Activated B cell treated with CpG ODN at 0.5 μM for 24 hours (primary cell): ENCODE measurements around the gene TENT4A. TPM values are rescaled to one million over a fixed set of nuclear protein-coding genes. Genes with fewer than 3 reads are reported as not detected.

ENCODE experiments used
- ATAC-seq: fragments of 200-7000 bp; cut with Tn5 transposase; one replicate; pipeline ENCODE4 v1.10.0; 2021; ENCODE audit warnings: low read depth, mild to moderate bottlenecking, moderate library complexity
- CTCF ChIA-PET: fragments of 350-600 bp; sonication (Branson Sonifier 250); formaldehyde crosslinking; loops from one replicate; lab custom pipeline; 2021; ENCODE audit warnings: antibody characterized with exemption; lab: Charles Lee
- POLR2A ChIA-PET: fragments of 350-600 bp; sonication (Branson Sonifier 250); formaldehyde crosslinking; loops from one replicate; lab custom pipeline; 2021; ENCODE audit warnings: antibody characterized with exemption; lab: Charles Lee
- DNase-seq: peaks from one replicate; pipeline ENCODE4 v3.0.0; 2022
- H3K27ac Mint-ChIP-seq: one replicate; pipeline ENCODE4 v1.8.0; 2020; ENCODE audit warnings: mixed read lengths
- H3K27me3 Mint-ChIP-seq: one replicate; pipeline ENCODE4 v1.8.0; 2021; ENCODE audit warnings: mixed read lengths
- H3K36me3 Mint-ChIP-seq: one replicate; pipeline ENCODE4 v1.8.0; 2021; ENCODE audit warnings: low read depth, mixed read lengths
- H3K4me1 Mint-ChIP-seq: one replicate; pipeline ENCODE4 v1.8.0; 2021; ENCODE audit warnings: mixed read lengths
- H3K4me3 Mint-ChIP-seq: one replicate; pipeline ENCODE4 v1.8.0; 2020; ENCODE audit warnings: mild to moderate bottlenecking, mixed read lengths
- H3K9me3 Mint-ChIP-seq: one replicate; pipeline ENCODE4 v1.8.0; 2020; ENCODE audit warnings: mixed read lengths
- intact Hi-C: fragments of 100-400 bp; cut with micrococcal nuclease; formaldehyde crosslinking; loops from one replicate; pipeline ENCODE4 v1.15.1; 2024
- total RNA-seq: library from RNA; stranded (reverse); gene quantifications from 2 replicates; pipeline ENCODE4 v1.2.3, GENCODE V29; 2022
- TF ChIP-seq, protein P1 (sequence below): fragments of 200-600 bp; IDR thresholded peaks from one replicate; pipeline ENCODE4 v1.8.0; 2022; ENCODE audit warnings: antibody characterized with exemption, mild to moderate bottlenecking

Gene TENT4A
- total RNA-seq, 1 donor from 2014 or later = 51.2 TPM

DNA sequence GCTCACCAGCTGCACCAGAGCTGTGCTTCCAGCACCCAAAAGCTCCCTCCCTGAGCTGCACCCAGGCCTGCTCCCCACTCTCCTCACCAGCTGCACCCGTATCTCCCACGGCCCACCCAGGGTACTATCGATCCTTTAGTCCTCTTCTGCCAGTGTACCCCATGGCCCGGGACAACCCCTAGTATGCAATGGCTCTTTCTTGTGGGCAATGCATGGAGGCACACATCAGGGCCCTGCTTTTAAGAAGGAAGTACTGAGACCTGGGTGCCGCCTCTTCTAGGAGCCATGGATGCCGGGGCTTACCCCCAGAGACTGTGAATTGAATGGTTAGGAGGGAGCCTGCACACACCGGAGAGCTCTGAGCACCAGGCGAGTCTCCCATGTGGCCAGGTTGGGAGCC lies 49.5 kb downstream of the TENT4A start:
- Mint-ChIP-seq H3K27ac (no peak overlapping the region), H3K4me1 (no peaks in the 10 kb centered on the region), H3K27me3 (peaks cover 3% of the 10 kb centered on the region), H3K4me3 (no peak overlapping the region), H3K36me3 (peaks cover 14% of the 10 kb centered on the region), H3K9me3 (no peaks in the 10 kb centered on the region)
- no peak for ATAC-seq
- DNase-seq = no peak
- ChIA-PET CTCF (no interaction called here), POLR2A (no interaction called here)
- TF ChIP-seq, protein P1, sequence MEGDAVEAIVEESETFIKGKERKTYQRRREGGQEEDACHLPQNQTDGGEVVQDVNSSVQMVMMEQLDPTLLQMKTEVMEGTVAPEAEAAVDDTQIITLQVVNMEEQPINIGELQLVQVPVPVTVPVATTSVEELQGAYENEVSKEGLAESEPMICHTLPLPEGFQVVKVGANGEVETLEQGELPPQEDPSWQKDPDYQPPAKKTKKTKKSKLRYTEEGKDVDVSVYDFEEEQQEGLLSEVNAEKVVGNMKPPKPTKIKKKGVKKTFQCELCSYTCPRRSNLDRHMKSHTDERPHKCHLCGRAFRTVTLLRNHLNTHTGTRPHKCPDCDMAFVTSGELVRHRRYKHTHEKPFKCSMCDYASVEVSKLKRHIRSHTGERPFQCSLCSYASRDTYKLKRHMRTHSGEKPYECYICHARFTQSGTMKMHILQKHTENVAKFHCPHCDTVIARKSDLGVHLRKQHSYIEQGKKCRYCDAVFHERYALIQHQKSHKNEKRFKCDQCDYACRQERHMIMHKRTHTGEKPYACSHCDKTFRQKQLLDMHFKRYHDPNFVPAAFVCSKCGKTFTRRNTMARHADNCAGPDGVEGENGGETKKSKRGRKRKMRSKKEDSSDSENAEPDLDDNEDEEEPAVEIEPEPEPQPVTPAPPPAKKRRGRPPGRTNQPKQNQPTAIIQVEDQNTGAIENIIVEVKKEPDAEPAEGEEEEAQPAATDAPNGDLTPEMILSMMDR = no peak
- intact Hi-C loops = no loop called here

DNA sequence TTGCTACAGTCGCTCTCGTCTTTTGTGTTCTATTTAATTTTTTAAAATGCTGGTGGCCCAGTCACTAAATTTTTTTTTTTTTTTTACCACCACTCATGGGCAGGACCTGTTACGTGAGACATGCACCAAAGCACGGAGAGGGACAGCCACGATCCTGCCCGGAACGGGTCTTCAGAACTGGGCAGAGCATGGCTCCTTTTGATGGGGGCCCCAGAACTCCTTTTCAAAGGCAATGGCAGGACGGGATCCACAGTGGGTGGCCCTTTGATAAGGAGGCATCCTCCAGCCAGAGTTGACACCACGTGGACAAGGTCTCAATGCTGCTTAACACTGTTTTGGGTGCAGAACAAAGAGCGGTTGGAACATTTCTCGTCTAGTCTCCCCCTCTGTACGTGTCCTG lies 50.0 kb downstream of the TENT4A start:
- no peak for ATAC-seq
- H3K27ac Mint-ChIP-seq = no peak overlapping the region
- ChIA-PET CTCF (no interaction called here), POLR2A (no interaction called here)
- H3K4me3 Mint-ChIP-seq = no peak overlapping the region
- intact Hi-C loops = no loop called here
- TF ChIP-seq, protein P1 = no peak
- no peaks in the 10 kb centered on the region for H3K9me3 Mint-ChIP-seq
- peaks cover 3% of the 10 kb centered on the region for H3K27me3 Mint-ChIP-seq
- H3K4me1 Mint-ChIP-seq = no peaks in the 10 kb centered on the region
- H3K36me3 Mint-ChIP-seq = peaks cover 9% of the 10 kb centered on the region
- no peak for DNase-seq

DNA sequence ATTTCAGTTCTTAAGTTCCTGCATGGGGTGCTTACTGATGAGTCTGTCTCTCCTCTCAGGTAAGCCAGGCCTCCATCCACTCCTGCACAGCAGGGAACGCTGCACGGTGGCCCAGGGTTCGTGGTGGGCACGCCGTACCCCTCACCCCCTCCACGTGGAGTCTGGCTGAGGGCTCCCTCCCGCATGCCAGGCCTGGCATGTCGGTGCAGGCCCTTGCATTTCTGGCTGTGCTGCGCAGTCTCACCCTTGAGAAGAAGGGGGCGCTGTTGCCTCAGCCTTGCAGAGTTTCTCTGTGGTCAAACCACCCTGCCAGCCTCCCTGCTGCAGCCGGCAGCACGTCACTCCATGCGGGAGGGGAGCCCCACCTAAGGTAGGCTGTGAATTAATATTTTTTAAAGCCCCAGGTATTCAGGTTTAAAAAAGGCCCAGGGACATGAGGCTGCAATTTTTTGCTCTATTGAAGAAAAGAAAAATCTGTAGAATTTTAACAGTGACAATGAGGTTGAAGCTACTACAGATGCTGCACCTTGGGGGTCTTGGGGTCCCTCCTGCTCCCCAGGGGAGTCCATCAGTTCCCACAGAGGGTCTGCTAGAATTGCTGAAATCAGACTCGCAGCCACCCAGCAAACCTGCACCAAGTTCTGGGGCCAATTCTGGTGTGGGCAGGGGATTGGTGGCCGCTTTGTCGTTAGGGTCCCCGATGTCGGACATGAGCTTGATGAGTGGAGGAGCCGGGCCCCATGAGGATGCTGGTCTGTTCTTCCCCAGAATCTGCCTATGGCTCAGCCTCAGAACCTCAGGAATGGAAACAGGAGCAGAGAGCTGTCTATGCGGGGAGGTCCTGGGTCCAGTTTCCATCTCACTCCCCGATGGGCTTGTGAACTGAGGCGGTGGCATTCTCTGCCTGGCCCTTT lies 52.6 kb downstream of the TENT4A start:
- ChIA-PET POLR2A (no interaction called here), CTCF (no interaction called here)
- Mint-ChIP-seq H3K27ac (no peak overlapping the region), H3K36me3 (no peaks in the 10 kb centered on the region), H3K27me3 (peaks cover 3% of the 10 kb centered on the region), H3K4me3 (no peak overlapping the region), H3K4me1 (no peaks in the 10 kb centered on the region), H3K9me3 (no peaks in the 10 kb centered on the region)
- intact Hi-C loops = loop anchor here (2.0 kb wide), 1 partner anchor 1051 kb away; no protein-coding TSS in a partner anchor
- TF ChIP-seq, protein P1 = no peak
- ATAC-seq (peak; percentile 47), DNase-seq (no peak)

DNA sequence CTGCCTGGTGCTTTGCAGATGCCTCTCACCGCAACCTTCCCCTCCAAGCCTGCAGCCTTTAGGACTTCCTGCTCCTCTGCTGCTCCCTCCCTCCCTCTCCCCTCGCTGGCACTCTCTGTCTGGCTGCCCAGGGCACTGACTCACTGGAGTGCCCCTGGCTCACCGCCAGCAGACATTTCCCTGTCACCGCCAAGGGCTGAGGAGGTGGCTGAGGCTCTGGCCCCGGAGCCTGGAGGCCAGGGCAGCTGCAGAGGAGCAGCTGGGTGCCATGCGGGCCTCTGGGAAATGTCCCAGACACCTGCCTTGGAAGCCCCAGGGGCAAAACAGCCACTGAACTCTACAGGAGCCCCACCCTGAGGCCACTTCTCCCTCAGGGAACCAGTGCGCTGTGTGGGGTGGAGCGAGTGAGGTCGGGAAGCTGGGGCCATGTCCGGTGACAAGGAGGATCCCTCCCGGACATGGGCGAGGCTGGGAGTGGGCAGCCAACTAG lies 53.4 kb downstream of the TENT4A start:
- H3K9me3 Mint-ChIP-seq = no peaks in the 10 kb centered on the region
- intact Hi-C loops = no loop called here
- CTCF ChIA-PET = no interaction called here
- POLR2A ChIA-PET = interaction anchor here (0.6 kb wide), 1 partner anchor 388 kb away, joined by 4 read pairs; the partner anchor contains the start of gene MED10
- no peak overlapping the region for H3K27ac Mint-ChIP-seq
- H3K4me3 Mint-ChIP-seq = no peak overlapping the region
- H3K36me3 Mint-ChIP-seq = no peaks in the 10 kb centered on the region
- peaks cover 3% of the 10 kb centered on the region for H3K27me3 Mint-ChIP-seq
- TF ChIP-seq, protein P1 = no peak
- DNase-seq (no peak), ATAC-seq (peak; percentile 67)
- no peaks in the 10 kb centered on the region for H3K4me1 Mint-ChIP-seq

DNA sequence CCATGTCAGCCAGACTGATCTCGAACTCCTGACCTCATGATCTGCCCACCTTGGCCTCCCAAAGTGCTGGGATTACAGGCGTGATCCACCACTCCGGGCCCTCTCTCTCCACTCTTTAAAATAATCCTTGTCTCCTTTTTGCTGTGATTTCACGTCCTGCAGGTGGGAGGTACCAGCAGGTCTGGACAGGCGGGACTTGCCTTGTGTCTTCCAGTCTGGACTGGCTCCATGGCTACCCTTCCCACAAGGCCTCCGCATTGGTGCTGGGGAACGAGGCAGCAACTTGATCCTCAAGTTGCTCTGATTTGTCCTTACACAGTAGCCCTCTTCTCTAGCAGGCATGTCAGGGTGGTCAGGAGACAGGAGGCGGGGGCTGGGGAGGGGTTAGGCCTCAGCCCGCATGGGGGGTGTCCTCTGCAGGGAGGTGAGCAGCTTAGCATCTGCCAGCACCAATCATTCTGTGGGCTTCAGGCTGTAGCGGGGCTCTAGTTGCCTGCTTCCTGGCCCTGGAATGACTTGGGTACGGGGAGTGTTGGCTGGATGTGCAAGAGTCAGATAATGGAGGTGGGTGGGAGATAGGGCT lies 54.3 kb downstream of the TENT4A start:
- Mint-ChIP-seq H3K9me3 (no peaks in the 10 kb centered on the region), H3K4me3 (no peak overlapping the region), H3K4me1 (no peaks in the 10 kb centered on the region), H3K36me3 (no peaks in the 10 kb centered on the region), H3K27me3 (peaks cover 3% of the 10 kb centered on the region), H3K27ac (no peak overlapping the region)
- TF ChIP-seq, protein P1 = no peak
- intact Hi-C loops = no loop called here
- ATAC-seq (no peak), DNase-seq (no peak)
- POLR2A ChIA-PET = interaction anchor here (0.6 kb wide), 1 partner anchor 389 kb away, joined by 4 read pairs; the partner anchor contains the start of gene MED10
- CTCF ChIA-PET = no interaction called here
